ENCODE results near the gene RAB13.
A peak's percentile ranks its signal among the peaks of the same experiment; 100 is the strongest.
"Not testable (repeated sequence)": the region's sequence is repeated elsewhere in the genome, so short reads cannot be mapped to it uniquely, and the experiment has no call there.

RAB13 gene

GRCh38 chr1:153985941-153986761 is at the start of gene RAB13:
TSS of gene RAB13 (minus strand) at chr1:153986339. CDS start at chr1:153986236, 103 bp downstream.
- no peak for DNase-seq (ENCODE audit: low read depth, low spot score)
- H3K27ac ChIP-seq = peak within 1 kb of the TSS; percentile 44

DNA sequence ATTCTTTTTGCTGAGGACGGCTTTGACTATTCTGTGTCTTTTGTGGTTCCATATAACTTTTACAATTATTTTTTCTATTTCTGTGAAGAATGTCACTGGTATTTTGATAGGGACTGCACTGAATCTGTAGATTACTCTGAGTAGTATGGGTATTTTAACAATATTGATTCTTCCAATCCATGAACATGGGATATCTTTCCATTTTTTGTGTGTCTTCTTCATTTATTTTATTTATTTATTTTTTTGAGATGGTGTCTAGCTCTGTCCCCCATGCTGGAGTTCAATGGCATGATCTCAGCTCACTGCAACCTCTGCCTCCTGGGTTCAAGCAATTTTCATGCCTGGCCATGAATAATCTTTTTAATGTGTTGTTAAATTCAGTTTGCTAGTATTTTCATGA is 47.6 kb upstream of the RAB13 start:
- DNase-seq (ENCODE audit: low read depth, low spot score); H3K27ac ChIP-seq: not testable (repeated sequence)

DNA sequence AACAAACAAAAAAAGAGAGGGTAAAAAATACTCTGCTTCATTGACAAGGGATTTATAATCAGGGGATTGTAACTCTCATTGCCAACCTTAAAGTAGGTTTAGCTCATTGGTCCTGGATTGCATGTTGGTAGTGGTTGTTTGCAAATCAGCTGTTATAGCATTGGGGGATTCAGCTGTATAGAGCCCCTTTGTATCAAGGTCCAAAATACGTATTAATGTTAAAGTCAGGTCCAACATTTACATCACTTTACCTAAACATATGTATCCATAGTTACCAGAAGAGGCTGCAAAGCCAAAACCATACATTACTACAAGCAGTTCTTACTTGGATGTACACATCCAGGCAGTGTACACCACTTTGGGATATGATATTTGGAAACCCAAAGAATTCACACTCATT is 33.8 kb upstream of the RAB13 start:
- no peak overlapping the region for H3K27ac ChIP-seq
- DNase-seq (ENCODE audit: low read depth, low spot score) = no peak

GRCh38 chr1:154019269-154019668 is 33.1 kb upstream of the RAB13 start:
- no peak overlapping the region for H3K27ac ChIP-seq
- DNase-seq (ENCODE audit: low read depth, low spot score) = no peak

GRCh38 chr1:154014154-154014907 is 28.2 kb upstream of the RAB13 start:
- no peak overlapping the region for H3K27ac ChIP-seq
- DNase-seq (ENCODE audit: low read depth, low spot score) = peak; percentile 24

GRCh38 chr1:154012543-154012942 is 26.4 kb upstream of the RAB13 start:
- DNase-seq (ENCODE audit: low read depth, low spot score); H3K27ac ChIP-seq: not testable (repeated sequence)

GRCh38 chr1:154012129-154012528 is 26.0 kb upstream of the RAB13 start:
- H3K27ac ChIP-seq = no peak overlapping the region
- DNase-seq (ENCODE audit: low read depth, low spot score) = no peak

DNA sequence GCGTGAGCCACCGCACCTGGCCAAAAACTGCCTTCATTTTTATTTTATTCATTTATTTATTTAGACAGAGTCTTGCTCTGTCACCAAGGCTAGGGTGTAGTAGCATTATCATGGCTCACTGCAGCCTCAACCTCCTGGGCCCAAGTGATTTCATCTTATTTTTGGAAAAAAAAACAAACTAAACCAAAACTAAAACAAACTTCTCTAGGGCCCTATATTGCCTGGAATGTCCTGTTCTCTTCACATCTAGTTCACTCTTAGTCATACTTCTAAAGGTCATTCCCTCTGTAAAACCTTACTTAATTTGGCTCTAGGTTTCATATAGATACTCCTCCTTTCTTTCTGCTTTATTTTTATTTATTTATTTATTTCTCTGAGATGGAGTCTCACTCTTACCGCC is 20.0 kb upstream of the RAB13 start:
- no peak for DNase-seq (ENCODE audit: low read depth, low spot score)
- no peak overlapping the region for H3K27ac ChIP-seq

DNA sequence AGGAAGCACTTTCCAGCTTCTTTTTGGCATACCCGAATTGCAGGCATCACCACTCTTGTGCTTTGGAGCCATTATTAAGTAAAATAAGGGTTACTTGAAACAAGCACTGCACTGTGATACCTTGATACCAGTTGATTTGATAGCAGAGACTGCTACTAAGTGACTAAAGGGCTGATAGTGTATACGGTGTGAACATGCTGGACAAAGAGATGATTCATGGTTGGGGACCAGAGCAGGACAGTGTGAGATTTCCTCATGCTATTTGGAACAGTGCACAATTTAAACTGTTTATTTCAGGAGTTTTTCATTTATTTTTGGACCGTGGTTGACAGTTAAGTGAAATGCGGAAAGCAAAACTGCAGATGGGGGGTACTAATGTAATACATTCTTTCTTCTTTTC is 14.3 kb upstream of the RAB13 start:
- no peak overlapping the region for H3K27ac ChIP-seq
- no peak for DNase-seq (ENCODE audit: low read depth, low spot score)

- DNase-seq (ENCODE audit: low read depth, low spot score); H3K27ac ChIP-seq: not testable (repeated sequence)
Observed at GRCh38 chr1:153996882-153997281, 10.7 kb upstream of the RAB13 start.

- no peak for DNase-seq (ENCODE audit: low read depth, low spot score)
- H3K27ac ChIP-seq = no peak overlapping the region
Observed at GRCh38 chr1:153995640-153996039, 9.5 kb upstream of the RAB13 start.

DNA sequence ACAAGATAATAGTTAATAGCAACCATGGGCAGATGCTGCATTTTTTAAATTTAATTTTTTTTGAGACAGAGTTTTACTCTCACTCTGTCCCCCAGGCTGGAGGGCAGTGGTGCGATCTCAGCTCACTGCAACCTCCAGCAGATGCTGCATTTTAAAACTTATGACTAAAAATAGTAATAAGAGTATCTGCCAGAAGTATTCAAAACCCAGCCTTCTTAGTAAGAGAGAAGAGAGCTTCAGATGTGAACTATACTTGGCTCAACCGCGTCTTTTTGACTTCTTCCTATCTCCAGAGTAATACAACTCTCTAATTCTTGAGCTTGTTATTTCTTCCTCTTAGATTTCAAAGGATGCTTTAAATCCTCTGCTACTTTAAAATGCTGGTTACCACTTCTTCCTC is 9.1 kb upstream of the RAB13 start:
- no peak overlapping the region for H3K27ac ChIP-seq
- no peak for DNase-seq (ENCODE audit: low read depth, low spot score)

DNA sequence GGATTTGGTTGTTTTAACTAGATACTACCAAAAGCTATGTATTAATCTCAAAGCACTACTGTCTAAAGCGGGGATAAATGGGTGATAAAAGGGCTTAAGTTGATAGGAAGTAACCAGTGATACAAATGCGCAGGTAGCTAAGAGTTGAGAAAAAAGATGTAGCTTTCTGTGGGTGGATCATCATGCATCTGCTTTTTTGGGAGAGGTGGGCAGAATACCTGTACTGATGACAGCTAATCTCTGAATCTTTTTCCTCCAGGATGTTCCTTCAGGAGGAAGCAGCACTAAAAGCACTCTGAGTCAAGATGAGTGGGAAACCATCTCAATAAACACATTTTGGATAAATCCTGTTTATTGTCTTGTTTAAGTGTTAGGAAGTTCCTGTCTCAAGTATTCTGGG is 5.7 kb upstream of the RAB13 start:
- peak overlapping the region; percentile 81 for H3K27ac ChIP-seq

DNA sequence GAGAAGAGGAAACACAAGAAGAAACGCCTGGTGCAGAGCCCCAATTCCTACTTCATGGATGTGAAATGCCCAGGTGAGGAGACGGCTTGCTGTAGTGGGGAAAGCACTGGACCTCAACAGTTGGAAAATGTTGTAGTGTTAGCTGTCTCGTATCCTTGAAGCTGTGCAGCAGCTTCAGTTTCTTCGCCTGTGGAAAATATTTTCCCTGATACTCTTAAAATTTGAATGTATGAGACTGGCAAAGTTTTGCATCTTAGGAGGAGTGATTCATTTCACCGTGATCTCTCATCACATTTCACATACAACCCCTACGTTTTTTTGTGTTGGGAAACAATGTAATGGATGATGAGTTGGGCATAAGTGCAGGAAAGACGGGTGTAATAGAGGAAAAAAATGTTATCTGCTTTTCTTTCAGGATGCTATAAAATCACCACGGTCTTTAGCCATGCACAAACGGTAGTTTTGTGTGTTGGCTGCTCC is 5.1 kb upstream of the RAB13 start:
- DNase-seq (ENCODE audit: low read depth, low spot score) = no peak
- H3K27ac ChIP-seq = peak overlapping the region; percentile 81

More for the DNA sequence above, 5.7 kb upstream of the RAB13 start:
- DNase-seq (ENCODE audit: low read depth, low spot score) = no peak

DNA sequence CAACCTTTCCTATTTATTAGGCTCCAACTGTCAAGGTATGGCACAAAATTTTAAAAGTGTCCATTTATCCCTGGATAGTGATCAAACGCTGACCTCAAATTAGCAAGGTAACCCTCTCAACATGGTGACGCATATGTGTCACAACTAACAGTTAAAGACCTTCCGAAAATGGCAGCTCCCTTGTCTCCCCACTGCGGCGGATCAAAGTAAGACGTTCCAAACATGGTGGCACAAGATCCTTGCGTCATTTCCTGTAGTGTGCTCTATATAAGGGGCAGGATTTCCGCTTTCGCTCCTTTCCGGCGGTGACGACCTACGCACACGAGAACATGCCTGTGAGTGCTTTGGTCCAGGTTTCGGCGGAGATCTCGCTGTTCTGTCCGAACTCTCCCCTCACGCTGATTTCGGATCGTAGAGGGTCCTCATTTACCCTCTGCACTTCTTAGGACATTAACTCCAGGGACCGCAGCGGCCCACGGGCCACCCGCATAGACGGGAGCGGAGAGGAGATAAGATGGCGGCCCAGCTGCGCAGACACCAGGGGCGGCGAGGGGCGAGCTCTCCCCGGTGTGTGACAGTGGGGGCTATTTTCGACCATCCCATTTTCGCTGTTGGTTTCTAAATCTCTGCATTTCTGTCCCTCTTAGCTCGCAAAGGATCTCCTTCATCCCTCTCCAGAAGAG is 4.5 kb upstream of the RAB13 start, which contains the start of gene RPS27:
TSS of gene RPS27 (plus strand) at position 295 of the 683 bp plus-strand sequence. CDS start at position 330, 35 bp downstream.
- H3K27ac ChIP-seq = peak within 1 kb of the TSS; percentile 81
- DNase-seq (ENCODE audit: low read depth, low spot score) = peak; percentile 92

GRCh38 chr1:153987621-153988020 is 1.5 kb upstream of the RAB13 start:
- no peak overlapping the region for H3K27ac ChIP-seq
- DNase-seq (ENCODE audit: low read depth, low spot score) = no peak

DNA sequence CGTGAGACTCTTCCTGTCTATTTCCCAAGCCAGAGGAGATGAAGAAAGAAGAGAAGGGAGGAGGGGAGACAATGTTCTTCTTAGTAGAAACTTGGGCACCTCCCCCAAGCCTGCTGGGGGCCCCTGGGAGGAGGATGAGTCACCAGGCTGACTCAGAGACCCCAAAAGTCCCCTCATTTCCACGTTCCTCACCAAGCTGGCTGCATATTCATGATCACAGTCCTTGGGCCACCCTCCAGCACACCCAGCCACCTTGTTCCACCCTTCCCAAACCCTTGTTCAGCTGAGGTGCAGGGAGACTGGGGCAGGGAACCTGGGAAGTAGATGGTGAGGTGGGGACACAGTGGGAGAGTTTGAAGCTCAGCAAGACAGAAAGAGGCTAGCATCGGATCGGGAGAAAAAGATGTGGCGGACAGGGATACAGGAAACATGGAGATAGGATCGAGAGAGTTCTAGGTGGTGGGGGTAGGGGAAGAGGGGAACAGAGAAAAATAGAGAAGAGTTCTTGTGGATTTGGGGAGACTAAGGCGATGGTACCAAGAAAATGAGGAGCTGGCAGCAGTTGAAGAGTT is 712 bp downstream of the RAB13 start:
- no peak for DNase-seq (ENCODE audit: low read depth, low spot score)
- peak overlapping the region; percentile 44 for H3K27ac ChIP-seq

DNA sequence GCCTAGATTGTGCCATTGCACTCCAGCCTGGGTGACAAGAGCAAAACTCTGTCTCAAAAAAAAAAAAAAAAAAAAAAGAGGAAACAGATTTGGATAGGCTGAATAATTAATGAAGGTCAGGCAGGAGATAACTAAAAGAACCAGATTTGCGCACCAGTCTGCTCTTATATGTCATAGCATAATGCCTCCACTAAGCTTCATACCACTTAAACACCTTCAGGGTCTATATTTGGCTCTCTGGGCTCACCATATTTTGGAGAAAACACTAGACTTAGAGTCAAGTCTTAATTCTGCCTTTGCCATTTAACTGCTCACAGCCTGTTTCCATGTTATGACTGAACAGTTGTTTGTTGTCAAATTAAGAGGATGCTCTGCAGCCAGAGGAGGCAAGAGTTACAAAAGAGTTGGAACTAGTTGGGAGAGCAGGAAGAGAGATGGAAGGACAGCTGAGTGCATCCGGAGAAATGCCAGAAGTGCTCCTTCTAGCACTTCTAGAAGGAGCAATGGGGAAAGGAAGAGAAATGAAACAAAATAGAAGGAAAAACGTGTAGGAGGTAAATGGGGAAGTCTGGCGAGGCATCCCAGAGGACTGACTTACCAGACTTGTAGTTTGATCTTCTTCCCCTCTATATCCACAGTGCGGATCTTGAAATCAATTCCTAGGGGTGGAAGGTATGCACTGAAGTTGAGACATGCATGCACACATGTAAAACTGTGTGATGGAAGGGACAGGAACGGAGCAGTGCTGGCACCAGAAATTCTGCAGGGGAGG is 1.8 kb downstream of the RAB13 start:
- H3K27ac ChIP-seq = no peak overlapping the region
- no peak for DNase-seq (ENCODE audit: low read depth, low spot score)

- H3K27ac ChIP-seq; DNase-seq (ENCODE audit: low read depth, low spot score): not testable (repeated sequence)
Observed at GRCh38 chr1:153981735-153982134, 4.4 kb downstream of the RAB13 start.

Data from epithelial cell of prostate (primary cell).